Common myeloid progenitor, CD34-positive (primary cell): ENCODE results near the gene SP100.
"Not testable (repeated sequence)": the region's sequence is repeated elsewhere in the genome, so short reads cannot be mapped to it uniquely, and the experiment has no call there.

Source experiments
- CTCF ChIA-PET: fragments of 350-600 bp; sonication (Branson Sonifier 250); formaldehyde crosslinking; loops from one replicate; lab custom pipeline; 2021; ENCODE audit warnings: antibody characterized with exemption; lab: Charles Lee
- POLR2A ChIA-PET: fragments of 350-600 bp; sonication (Branson Sonifier 250); formaldehyde crosslinking; loops from one replicate; lab custom pipeline; 2021; ENCODE audit warnings: antibody characterized with exemption; lab: Charles Lee
- DNase-seq, 3 donors: peaks; one replicate each; pipeline versions ENCODE4 v3.0.0 to v3.0.0-alpha.2; 2013
- H3K27ac ChIP-seq, 2 experiments: 1 replicate in 1 of 2; 2 replicates in 1 of 2; pipeline ENCODE4 v1.7.0; 2013; ENCODE audit warnings: inconsistent platforms in 2 of 2, low read length in 2 of 2, mild to moderate bottlenecking in 2 of 2, low read depth in 1 of 2, moderate library complexity in 1 of 2; ENCODE audit not compliant: severe bottlenecking in 2 of 2, insufficient read depth in 1 of 2, poor library complexity in 1 of 2
- H3K27me3 ChIP-seq, 5 experiments: replicated peaks in 2 of 5; 1 replicate in 3 of 5; 2 replicates in 2 of 5; pipeline versions ENCODE4 v1.6.1 to v1.7.0; 2013; ENCODE audit warnings: low read length in 4 of 5, mild to moderate bottlenecking in 2 of 5, moderate library complexity in 2 of 5, inconsistent platforms in 1 of 5; ENCODE audit not compliant: insufficient read depth in 5 of 5, control insufficient read depth in 4 of 5
- H3K36me3 ChIP-seq, 4 experiments: 1 replicate in 2 of 4; 2 replicates in 2 of 4; pipeline versions ENCODE4 v1.6.1 to v1.7.0; 2013; ENCODE audit warnings: low read length in 3 of 4, control low read depth in 1 of 4, mild to moderate bottlenecking in 1 of 4; ENCODE audit not compliant: control insufficient read depth in 4 of 4, insufficient read depth in 4 of 4
- H3K4me1 ChIP-seq, 4 experiments: 1 replicate in 3 of 4; 2 replicates in 1 of 4; pipeline versions ENCODE4 v1.6.1 to v1.7.1; 2013; ENCODE audit warnings: low read length in 3 of 4, mild to moderate bottlenecking in 3 of 4, control low read depth in 1 of 4, inconsistent platforms in 1 of 4, moderate library complexity in 1 of 4; ENCODE audit not compliant: control insufficient read depth in 4 of 4, insufficient read depth in 4 of 4; ENCODE audit errors: control extremely low read depth in 1 of 4
- H3K4me3 ChIP-seq, 7 experiments: 1 replicate in 4 of 7; 2 replicates in 3 of 7; pipeline versions ENCODE4 v1.5.1 to v1.7.0; 2013; ENCODE audit warnings: mild to moderate bottlenecking in 7 of 7, low read length in 6 of 7, moderate library complexity in 6 of 7, inconsistent platforms in 2 of 7, low read depth in 2 of 7, control low read depth in 1 of 7; ENCODE audit not compliant: insufficient read depth in 4 of 7, control insufficient read depth in 1 of 7; ENCODE audit errors: extremely low read depth in 1 of 7
- H3K9me3 ChIP-seq, 5 experiments: 1 replicate in 4 of 5; 2 replicates in 1 of 5; pipeline versions ENCODE4 v1.6.1 to v1.7.1; 2013; ENCODE audit warnings: low read length in 4 of 5, mild to moderate bottlenecking in 2 of 5, inconsistent platforms in 1 of 5, low read depth in 1 of 5, moderate library complexity in 1 of 5; ENCODE audit not compliant: control insufficient read depth in 4 of 5, insufficient read depth in 2 of 5; ENCODE audit errors: control extremely low read depth in 1 of 5
- WGBS: methylation state at CpG from one replicate; pipeline ENCODE4 v1.1.5; 2013; ENCODE audit not compliant: insufficient coverage; 5-methylcytosine and 5-hydroxymethylcytosine counted together

The SP100 gene

GRCh38 chr2:230400454-230400853 is 15.5 kb upstream of the SP100 start:
- ChIA-PET CTCF (no interaction called here), POLR2A (no interaction called here)
- 40% methylated on average over 2 of the region's 5 CpGs for WGBS
- DNase-seq = no peak
- Histone ChIP-seq H3K9me3 (peaks cover 0 to 10% (median 9%) of the 10 kb centered on the region in 5 experiments), H3K27me3 (no peaks in the 10 kb centered on the region), H3K27ac (no peak overlapping the region), H3K36me3 (peaks cover 14 to 53% (median 30%) of the 10 kb centered on the region in 4 experiments), H3K4me3 (no peak overlapping the region), H3K4me1 (peaks cover 0 to 6% (median 3%) of the 10 kb centered on the region in 4 experiments)

GRCh38 chr2:230401026-230401425 is 15.0 kb upstream of the SP100 start:
- WGBS = no CpG with 5 or more reads among the region's 6 CpGs

GRCh38 chr2:230403746-230404145 is 12.3 kb upstream of the SP100 start:
- Histone ChIP-seq H3K36me3 (peaks cover 3 to 35% (median 25%) of the 10 kb centered on the region in 4 experiments), H3K4me3 (no peak overlapping the region), H3K27me3 (no peaks in the 10 kb centered on the region), H3K4me1 (peaks cover 0 to 10% (median 3%) of the 10 kb centered on the region in 4 experiments), H3K27ac (no peak overlapping the region), H3K9me3 (no peaks in the 10 kb centered on the region)
- DNase-seq = no peak
- POLR2A ChIA-PET = no interaction called here
- CTCF ChIA-PET = interaction anchor here (1.1 kb wide), 1 partner anchor 10 kb away, joined by 3 read pairs; no protein-coding TSS in a partner anchor
- 98% methylated on average over 5 of the region's 7 CpGs for WGBS

More at GRCh38 chr2:230401026-230401425, 15.0 kb upstream of the SP100 start:
- H3K36me3 ChIP-seq = peaks cover 10 to 47% (median 29%) of the 10 kb centered on the region in 4 experiments
- H3K27ac ChIP-seq, H3K4me1 ChIP-seq, POLR2A ChIA-PET, H3K4me3 ChIP-seq, H3K27me3 ChIP-seq, DNase-seq, CTCF ChIA-PET, H3K9me3 ChIP-seq: not testable (repeated sequence)

- CTCF ChIA-PET = no interaction called here
Measured at GRCh38 chr2:230405824-230406223, 10.2 kb upstream of the SP100 start.

GRCh38 chr2:230408244-230408842 is 7.7 kb upstream of the SP100 start:
- Histone ChIP-seq H3K36me3 (peaks cover 0 to 13% (median 10%) of the 10 kb centered on the region in 4 experiments), H3K4me3 (no peak overlapping the region), H3K27me3 (no peaks in the 10 kb centered on the region), H3K4me1 (peaks cover 2 to 31% (median 25%) of the 10 kb centered on the region in 4 experiments), H3K9me3 (no peaks in the 10 kb centered on the region), H3K27ac (no peak overlapping the region)
- POLR2A ChIA-PET = interaction anchor here (0.5 kb wide), 1 partner anchor 184 kb away, joined by 5 read pairs; no protein-coding TSS in a partner anchor
- DNase-seq = no peak
- CTCF ChIA-PET = interaction anchor here (1.0 to 1.7 kb wide), 3 partner anchors 13 to 275 kb away, joined by 3 to 4 read pairs (median 4); no protein-coding TSS in a partner anchor
- 100% methylated on average over 2 of the region's 3 CpGs for WGBS

More at GRCh38 chr2:230405824-230406223, 10.2 kb upstream of the SP100 start:
- H3K27me3 ChIP-seq = no peaks in the 10 kb centered on the region
- H3K9me3 ChIP-seq = no peaks in the 10 kb centered on the region
- no peak for DNase-seq
- no peak overlapping the region for H3K4me3 ChIP-seq
- H3K36me3 ChIP-seq = peaks cover 0 to 24% (median 17%) of the 10 kb centered on the region in 4 experiments
- H3K4me1 ChIP-seq = peaks cover 2 to 18% (median 11%) of the 10 kb centered on the region in 4 experiments
- POLR2A ChIA-PET = interaction anchor here (0.6 kb wide), 1 partner anchor 40 kb away, joined by 3 read pairs; no protein-coding TSS in a partner anchor
- 100% methylated on average over 1 of the region's 3 CpGs for WGBS
- H3K27ac ChIP-seq = no peak overlapping the region

- H3K9me3 ChIP-seq, H3K4me3 ChIP-seq, POLR2A ChIA-PET, H3K27ac ChIP-seq, H3K27me3 ChIP-seq, H3K36me3 ChIP-seq: not testable (repeated sequence)
- WGBS = no CpG with 5 or more reads among the region's 2 CpGs
- peaks cover 2 to 31% (median 26%) of the 10 kb centered on the region in 4 experiments for H3K4me1 ChIP-seq
- peak in 2 of 3 donors; percentile 25 to 31 for DNase-seq
- CTCF ChIA-PET = interaction anchor here (1.6 to 1.7 kb wide), 2 partner anchors 14 to 201 kb away, joined by 4 read pairs; no protein-coding TSS in a partner anchor
Measured at GRCh38 chr2:230409316-230409715, 6.7 kb upstream of the SP100 start.

GRCh38 chr2:230410263-230410662 is 5.7 kb upstream of the SP100 start:
- Histone ChIP-seq H3K9me3 (no peaks in the 10 kb centered on the region), H3K36me3 (peaks cover 0 to 4% (median 0%) of the 10 kb centered on the region in 4 experiments), H3K27ac (no peak overlapping the region), H3K4me3 (no peak overlapping the region), H3K27me3 (no peaks in the 10 kb centered on the region), H3K4me1 (peaks cover 2 to 31% (median 27%) of the 10 kb centered on the region in 4 experiments)
- ChIA-PET CTCF (interaction anchor here (1.7 to 1.9 kb wide), 2 partner anchors 46 to 200 kb away, joined by 4 read pairs; no protein-coding TSS in a partner anchor), POLR2A (no interaction called here)
- DNase-seq = no peak
- 87% methylated on average over 1 of the region's 1 CpG for WGBS
